GM23248 (cell line): ENCODE results near the gene SEMA6B. TPM values are rescaled to one million over a fixed set of nuclear protein-coding genes. Genes with fewer than 3 reads are reported as not detected.

Experiments
- DNase-seq: peaks from one replicate; pipeline ENCODE4 v3.0.0-alpha.2; 2015
- H2AFZ ChIP-seq: fragments of 200-600 bp; sonication (generic); 2 replicates; pipeline ENCODE4 v1.6.1; 2016; ENCODE audit warnings: antibody characterized with exemption
- H3F3A ChIP-seq: fragments of 200-600 bp; sonication (generic); 2 replicates; pipeline ENCODE4 v1.6.1; 2016; ENCODE audit warnings: mild to moderate bottlenecking, antibody characterized with exemption, mixed run types; ENCODE audit not compliant: insufficient read depth
- H3K27ac ChIP-seq: fragments of 200-600 bp; sonication (generic); 2 replicates; pipeline ENCODE4 v1.5.1; 2016; ENCODE audit warnings: mild to moderate bottlenecking
- H3K27me3 ChIP-seq: fragments of 200-600 bp; sonication (generic); replicated peaks from 2 replicates; pipeline ENCODE4 v1.6.1; 2016; ENCODE audit warnings: mild to moderate bottlenecking; ENCODE audit not compliant: insufficient read depth
- H3K36me3 ChIP-seq: fragments of 200-600 bp; sonication (generic); 2 replicates; pipeline ENCODE4 v1.6.1; 2016; ENCODE audit warnings: low read depth, mild to moderate bottlenecking
- H3K4me1 ChIP-seq: fragments of 200-600 bp; sonication (generic); 2 replicates; pipeline ENCODE4 v1.6.1; 2016; ENCODE audit warnings: mild to moderate bottlenecking; ENCODE audit not compliant: insufficient read depth
- H3K4me2 ChIP-seq: fragments of 200-600 bp; sonication (generic); one replicate; pipeline ENCODE4 v1.6.1; 2016; ENCODE audit warnings: mild to moderate bottlenecking; ENCODE audit not compliant: unreplicated experiment
- H3K4me3 ChIP-seq: fragments of 200-600 bp; sonication (generic); 2 replicates; pipeline ENCODE4 v1.5.1; 2016; ENCODE audit warnings: mild to moderate bottlenecking
- H3K79me2 ChIP-seq: fragments of 200-600 bp; sonication (generic); 2 replicates; pipeline ENCODE4 v1.6.1; 2016; ENCODE audit warnings: mild to moderate bottlenecking; ENCODE audit not compliant: insufficient read depth
- H3K9ac ChIP-seq: fragments of 200-600 bp; sonication (generic); 2 replicates; pipeline ENCODE4 v1.6.1; 2016; ENCODE audit warnings: mild to moderate bottlenecking
- H3K9me2 ChIP-seq: fragments of 200-600 bp; sonication (generic); 2 replicates; pipeline ENCODE4 v1.6.1; 2016; ENCODE audit warnings: mixed run types, mild to moderate bottlenecking, moderate library complexity; ENCODE audit not compliant: insufficient read depth
- H3K9me3 ChIP-seq: fragments of 200-600 bp; sonication (generic); one replicate; pipeline ENCODE4 v1.6.1; 2017; ENCODE audit warnings: low read depth
- H4K20me1 ChIP-seq: fragments of 200-600 bp; sonication (generic); 2 replicates; pipeline ENCODE4 v1.6.0; 2016; ENCODE audit not compliant: insufficient read depth
- EZH2 ChIP-seq: fragments of 200-600 bp; sonication (generic); IDR thresholded peaks from 2 replicates; pipeline ENCODE4 v1.6.1; 2018; ENCODE audit warnings: antibody characterized with exemption, mild to moderate bottlenecking; ENCODE audit not compliant: insufficient read depth, poor library complexity, severe bottlenecking
- EZH2phosphoT487 ChIP-seq: fragments of 200-600 bp; sonication (generic); IDR thresholded peaks from 2 replicates; pipeline ENCODE4 v1.6.1; 2018; ENCODE audit warnings: antibody characterized with exemption, moderate library complexity, mild to moderate bottlenecking, low read depth; ENCODE audit not compliant: insufficient read depth
- WGBS, 2 experiments: methylation state at CpG; one replicate each; pipeline ENCODE4 v1.1.6; 2015 to 2017; ENCODE audit warnings: low lambda C conversion rate in 2 of 2, low coverage in 1 of 2; ENCODE audit errors: missing lambda C conversion rate in 2 of 2; 5-methylcytosine and 5-hydroxymethylcytosine counted together
- in situ Hi-C: fragments of 300-500 bp; cut with MboI; formaldehyde crosslinking; loops from 2 replicates; pipeline ENCODE4 v1.15.0; 2020
- polyA plus RNA-seq: library from polyadenylated mRNA; unstranded; fragments of >200 nt; fragmentation: Nextera tagmentation; extraction: Ambion mirVana; gene quantifications from 2 replicates; pipeline ENCODE4 v1.2.1, GENCODE V29; 2016
- total RNA-seq: library from RNA; depleted of rRNA; stranded (reverse); fragments of >200 nt; shearing (Covaris generic); gene quantifications from 2 replicates; pipeline ENCODE4 v1.2.3, GENCODE V29; 2014

The SEMA6B gene
- total and polyA plus RNA-seq, 2 experiments from 2014 or later: not detected

- H3K79me2 ChIP-seq: no peaks in the 10 kb centered on the region
- peak; percentile 40 for DNase-seq
- H3K4me2 ChIP-seq: no peak within 1 kb of the TSS
- 17 to 22% methylated on average over 29 to 38 of the region's 49 CpGs for WGBS, 2 experiments
- TF ChIP-seq EZH2: no peak
- TF ChIP-seq EZH2phosphoT487: no peak
- no peaks in the 10 kb centered on the region for H3K4me1 ChIP-seq
- no peaks in the 10 kb centered on the region for H4K20me1 ChIP-seq
- H3K9me3 ChIP-seq: no peaks in the 10 kb centered on the region
- in situ Hi-C loops: no loop called here
- H3K9me2 ChIP-seq: no peaks in the 10 kb centered on the region
- H2AFZ ChIP-seq: no peak within 1 kb of the TSS
- no peaks in the 10 kb centered on the region for H3F3A ChIP-seq
- H3K27me3 ChIP-seq: peaks cover 43% of the 10 kb centered on the region
- H3K4me3 ChIP-seq: no peak within 1 kb of the TSS
- no peak within 1 kb of the TSS for H3K27ac ChIP-seq
- H3K9ac ChIP-seq: no peak within 1 kb of the TSS
- H3K36me3 ChIP-seq: no peaks in the 10 kb centered on the region
Measured at GRCh38 chr19:4534836-4535658, 24.4 kb downstream of the SEMA6B start, which contains the start of gene PLIN5. TSS of gene PLIN5 (minus strand) at chr19:4535224. CDS start at chr19:4534074, 1,150 bp downstream.

- no peaks in the 10 kb centered on the region for H3K9me3 ChIP-seq
- no peak for TF ChIP-seq EZH2phosphoT487
- TF ChIP-seq EZH2: no peak
- H2AFZ ChIP-seq: no peak overlapping the region
- 90% methylated on average over 9 of the region's 9 CpGs for WGBS, 2 experiments
- no peak overlapping the region for H3K9ac ChIP-seq
- no peaks in the 10 kb centered on the region for H3F3A ChIP-seq
- H3K4me3 ChIP-seq: no peak overlapping the region
- in situ Hi-C loops: no loop called here
- no peaks in the 10 kb centered on the region for H3K4me1 ChIP-seq
- no peaks in the 10 kb centered on the region for H3K79me2 ChIP-seq
- H3K36me3 ChIP-seq: no peaks in the 10 kb centered on the region
- no peak overlapping the region for H3K27ac ChIP-seq
- no peak overlapping the region for H3K4me2 ChIP-seq
- no peak for DNase-seq
- no peaks in the 10 kb centered on the region for H4K20me1 ChIP-seq
- H3K9me2 ChIP-seq: no peaks in the 10 kb centered on the region
- H3K27me3 ChIP-seq: peaks cover 38% of the 10 kb centered on the region
Measured at GRCh38 chr19:4533835-4534424, 25.6 kb downstream of the SEMA6B start.

- peaks cover 37% of the 10 kb centered on the region for H3K27me3 ChIP-seq
- H3K4me1 ChIP-seq: no peaks in the 10 kb centered on the region
- H3K9me2 ChIP-seq: no peaks in the 10 kb centered on the region
- H3K9ac ChIP-seq: no peak overlapping the region
- no peak overlapping the region for H3K27ac ChIP-seq
- WGBS, 2 experiments: 76% methylated on average over 9 of the region's 9 CpGs
- in situ Hi-C loops: no loop called here
- no peak overlapping the region for H3K4me3 ChIP-seq
- H3K79me2 ChIP-seq: no peaks in the 10 kb centered on the region
- no peak for TF ChIP-seq EZH2
- TF ChIP-seq EZH2phosphoT487: no peak
- no peak overlapping the region for H3K4me2 ChIP-seq
- H3F3A ChIP-seq: no peaks in the 10 kb centered on the region
- H2AFZ ChIP-seq: no peak overlapping the region
- H3K9me3 ChIP-seq: no peaks in the 10 kb centered on the region
- H3K36me3 ChIP-seq: no peaks in the 10 kb centered on the region
- no peaks in the 10 kb centered on the region for H4K20me1 ChIP-seq
- DNase-seq: no peak
Measured at GRCh38 chr19:4533334-4533733, 26.1 kb downstream of the SEMA6B start.

- Histone ChIP-seq H3K9me2 (no peaks in the 10 kb centered on the region), H3K9me3 (no peaks in the 10 kb centered on the region), H3K79me2 (no peaks in the 10 kb centered on the region), H3K36me3 (no peaks in the 10 kb centered on the region), H3K27ac (no peak overlapping the region), H3F3A (no peaks in the 10 kb centered on the region), H3K27me3 (peaks cover 24% of the 10 kb centered on the region), H4K20me1 (no peaks in the 10 kb centered on the region), H3K4me3 (no peak overlapping the region), H2AFZ (no peak overlapping the region), H3K4me2 (no peak overlapping the region), H3K4me1 (no peaks in the 10 kb centered on the region), H3K9ac (no peak overlapping the region)
- WGBS, 2 experiments: 67 to 68% methylated on average over 15 to 28 of the region's 28 CpGs
- no peak for DNase-seq
- in situ Hi-C loops: no loop called here
- TF ChIP-seq EZH2: no peak
- TF ChIP-seq EZH2phosphoT487: no peak
Measured at GRCh38 chr19:4531562-4532165, 27.8 kb downstream of the SEMA6B start.
